Measurements from ENCODE around the gene SLC25A27. TPM values are rescaled to one million over a fixed set of nuclear protein-coding genes. Genes with fewer than 3 reads are reported as not detected.
A peak's percentile ranks its signal among the peaks of the same experiment; 100 is the strongest.
"Not testable (repeated sequence)": the region's sequence is repeated elsewhere in the genome, so short reads cannot be mapped to it uniquely, and the experiment has no call there.

The SLC25A27 gene
- total RNA-seq, 2 donors from 2014 or later: 12.8 to 18.1 TPM

DNA sequence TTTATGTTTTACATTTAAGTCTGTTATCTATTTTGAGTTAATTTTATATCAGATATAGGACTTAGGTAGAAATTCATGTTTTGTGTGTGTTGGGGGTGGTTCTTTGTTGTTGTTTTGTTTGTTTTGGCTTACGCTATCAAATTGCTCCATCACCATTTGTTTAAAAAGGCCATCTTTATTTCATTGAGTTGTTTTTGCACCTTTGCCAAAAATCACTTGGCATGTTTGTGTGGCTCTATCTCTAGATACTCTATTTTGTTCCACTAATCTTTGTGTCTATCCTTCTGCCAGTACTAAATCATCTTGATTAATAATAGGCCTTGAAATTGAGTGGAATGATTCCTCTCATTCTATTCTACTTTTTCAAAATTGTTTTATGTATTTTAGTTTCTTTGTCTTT, 7.5 kb upstream of the SLC25A27 start:
- Histone ChIP-seq H3K27me3 (ENCODE audit: control insufficient read depth, insufficient read depth, low read length, poor library complexity, severe bottlenecking) (no peaks in the 10 kb centered on the region), H3K9ac (ENCODE audit: extremely low read depth, low read length, poor library complexity, severe bottlenecking) (no peak overlapping the region), H3K27ac (ENCODE audit: low read depth, low read length) (no peak overlapping the region), H3K9me3 (ENCODE audit: control insufficient read depth, low read length) (no peaks in the 10 kb centered on the region), H3K36me3 (ENCODE audit: control insufficient read depth, insufficient read depth, low read length) (no peaks in the 10 kb centered on the region), H3K4me1 (ENCODE audit: control insufficient read depth, insufficient read depth, low read length) (no peaks in the 10 kb centered on the region), H3K4me3 (ENCODE audit: low read length) (no peak overlapping the region)
- TF ChIP-seq, protein P1, sequence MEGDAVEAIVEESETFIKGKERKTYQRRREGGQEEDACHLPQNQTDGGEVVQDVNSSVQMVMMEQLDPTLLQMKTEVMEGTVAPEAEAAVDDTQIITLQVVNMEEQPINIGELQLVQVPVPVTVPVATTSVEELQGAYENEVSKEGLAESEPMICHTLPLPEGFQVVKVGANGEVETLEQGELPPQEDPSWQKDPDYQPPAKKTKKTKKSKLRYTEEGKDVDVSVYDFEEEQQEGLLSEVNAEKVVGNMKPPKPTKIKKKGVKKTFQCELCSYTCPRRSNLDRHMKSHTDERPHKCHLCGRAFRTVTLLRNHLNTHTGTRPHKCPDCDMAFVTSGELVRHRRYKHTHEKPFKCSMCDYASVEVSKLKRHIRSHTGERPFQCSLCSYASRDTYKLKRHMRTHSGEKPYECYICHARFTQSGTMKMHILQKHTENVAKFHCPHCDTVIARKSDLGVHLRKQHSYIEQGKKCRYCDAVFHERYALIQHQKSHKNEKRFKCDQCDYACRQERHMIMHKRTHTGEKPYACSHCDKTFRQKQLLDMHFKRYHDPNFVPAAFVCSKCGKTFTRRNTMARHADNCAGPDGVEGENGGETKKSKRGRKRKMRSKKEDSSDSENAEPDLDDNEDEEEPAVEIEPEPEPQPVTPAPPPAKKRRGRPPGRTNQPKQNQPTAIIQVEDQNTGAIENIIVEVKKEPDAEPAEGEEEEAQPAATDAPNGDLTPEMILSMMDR (conservative IDR thresholded peaks at IDR 0.05): no peak
- DNase-seq: no peak
- Mint-ChIP-seq H3K4me1 (no peaks in the 10 kb centered on the region), H3K36me3 (ENCODE audit: low read depth) (no peaks in the 10 kb centered on the region), H3K27ac (no peak overlapping the region), H3K9me3 (peaks cover 3% of the 10 kb centered on the region), H3K27me3 (ENCODE audit: insufficient read depth) (peaks cover 2% of the 10 kb centered on the region), H3K4me3 (no peak overlapping the region)
- WGBS, 2 experiments (ENCODE audit: insufficient coverage in 1 of 2, insufficient read length in 1 of 2): 100% methylated on average over 1 of the region's 1 CpG; no CpG with 5 or more reads in 1 of the 2 experiments

DNA sequence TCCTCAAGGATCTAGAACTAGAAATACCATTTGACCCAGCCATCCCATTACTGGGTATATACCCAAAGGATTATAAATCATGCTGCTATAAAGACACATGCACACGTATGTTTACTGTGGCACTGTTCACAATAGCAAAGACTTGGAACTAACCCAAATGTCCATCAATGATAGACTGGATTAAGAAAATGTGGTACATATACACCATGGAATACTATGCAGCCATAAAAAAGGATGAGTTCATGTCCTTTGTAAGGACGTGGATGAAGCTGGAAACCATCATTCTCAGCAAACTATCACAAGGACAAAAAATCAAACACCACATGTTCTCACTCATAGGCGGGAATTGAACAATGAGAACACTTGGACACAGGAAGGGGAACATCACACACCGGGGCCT, 4.7 kb upstream of the SLC25A27 start:
- H3K4me3 Mint-ChIP-seq; H3K4me1 Mint-ChIP-seq; H3K27me3 Mint-ChIP-seq (ENCODE audit: insufficient read depth); H3K4me1 ChIP-seq (ENCODE audit: control insufficient read depth, insufficient read depth, low read length); H3K9ac ChIP-seq (ENCODE audit: extremely low read depth, low read length, poor library complexity, severe bottlenecking); H3K36me3 ChIP-seq (ENCODE audit: control insufficient read depth, insufficient read depth, low read length); H3K27ac ChIP-seq (ENCODE audit: low read depth, low read length); H3K4me3 ChIP-seq (ENCODE audit: low read length); DNase-seq; H3K27me3 ChIP-seq (ENCODE audit: control insufficient read depth, insufficient read depth, low read length, poor library complexity, severe bottlenecking); H3K27ac Mint-ChIP-seq; H3K9me3 Mint-ChIP-seq; H3K9me3 ChIP-seq (ENCODE audit: control insufficient read depth, low read length); H3K36me3 Mint-ChIP-seq (ENCODE audit: low read depth): not testable (repeated sequence)
- no CpG with 5 or more reads among the region's 4 CpGs for WGBS, 2 experiments (ENCODE audit: insufficient coverage in 1 of 2, insufficient read length in 1 of 2)

DNA sequence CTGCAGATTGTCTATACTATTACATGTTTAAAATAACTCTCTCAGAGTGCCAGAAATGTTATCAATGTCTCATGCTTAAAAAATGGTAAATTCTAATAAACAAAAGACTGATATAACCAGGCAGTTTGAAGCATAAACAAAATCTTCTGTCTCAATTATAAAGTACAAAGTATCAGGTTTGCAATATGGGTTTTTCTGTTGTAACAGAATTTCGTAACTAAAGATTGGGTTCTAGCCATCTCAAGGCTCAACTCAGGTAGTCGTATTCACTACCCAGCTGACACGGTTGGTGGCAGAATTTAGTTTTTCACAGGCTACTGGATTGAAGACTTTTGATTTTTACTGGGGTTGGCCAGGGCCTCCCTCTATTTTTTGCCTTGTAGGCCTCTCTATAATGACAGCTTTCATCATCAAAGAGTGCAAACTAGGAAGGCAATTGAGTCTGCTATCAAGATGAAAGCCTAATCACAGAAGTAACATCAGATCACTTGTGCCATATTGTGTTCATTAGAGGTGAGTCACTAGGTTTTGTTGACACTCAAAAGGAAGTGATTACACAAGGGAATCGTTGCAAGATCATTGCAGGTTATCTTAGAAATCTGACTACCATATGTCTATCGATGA, 3.8 kb upstream of the SLC25A27 start:
- peaks cover 9% of the 10 kb centered on the region for H3K27me3 ChIP-seq (ENCODE audit: control insufficient read depth, insufficient read depth, low read length, poor library complexity, severe bottlenecking)
- peaks cover 13% of the 10 kb centered on the region for H3K4me1 Mint-ChIP-seq
- H3K9ac ChIP-seq (ENCODE audit: extremely low read depth, low read length, poor library complexity, severe bottlenecking): no peak overlapping the region
- no peak overlapping the region for H3K27ac ChIP-seq (ENCODE audit: low read depth, low read length)
- H3K9me3 ChIP-seq (ENCODE audit: control insufficient read depth, low read length): no peaks in the 10 kb centered on the region
- no peaks in the 10 kb centered on the region for H3K36me3 ChIP-seq (ENCODE audit: control insufficient read depth, insufficient read depth, low read length)
- H3K4me1 ChIP-seq (ENCODE audit: control insufficient read depth, insufficient read depth, low read length): no peaks in the 10 kb centered on the region
- peaks cover 9% of the 10 kb centered on the region for H3K27me3 Mint-ChIP-seq (ENCODE audit: insufficient read depth)
- H3K9me3 Mint-ChIP-seq: peaks cover 3% of the 10 kb centered on the region
- TF ChIP-seq, protein P1 (conservative IDR thresholded peaks at IDR 0.05): no peak
- no peak overlapping the region for H3K4me3 Mint-ChIP-seq
- H3K27ac Mint-ChIP-seq: no peak overlapping the region
- 81 to 96% methylated on average over 3 to 5 of the region's 5 CpGs for WGBS, 2 experiments (ENCODE audit: insufficient coverage in 1 of 2, insufficient read length in 1 of 2)
- DNase-seq: no peak
- H3K4me3 ChIP-seq (ENCODE audit: low read length): no peak overlapping the region
- H3K36me3 Mint-ChIP-seq (ENCODE audit: low read depth): no peaks in the 10 kb centered on the region

DNA sequence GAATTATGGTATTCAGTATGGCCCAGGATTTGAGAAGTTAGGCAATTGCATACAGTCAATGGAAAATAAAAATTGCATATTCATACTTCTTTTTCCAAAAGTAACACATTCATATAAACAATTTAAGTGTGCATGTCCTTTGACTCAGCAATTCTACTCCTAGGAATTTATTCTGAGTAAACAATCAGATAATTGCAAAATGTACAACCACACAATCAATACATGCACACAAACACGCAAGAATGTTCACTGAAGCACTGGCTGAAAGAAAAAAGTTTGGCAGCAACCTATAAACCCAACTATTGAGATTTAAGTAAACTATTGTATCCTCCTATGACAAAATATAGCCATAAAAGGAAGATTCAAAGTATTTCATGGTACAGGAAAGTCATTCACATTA, 1.8 kb upstream of the SLC25A27 start:
- Histone ChIP-seq H3K4me1 (ENCODE audit: control insufficient read depth, insufficient read depth, low read length) (no peaks in the 10 kb centered on the region), H3K4me3 (ENCODE audit: low read length) (no peak overlapping the region), H3K9ac (ENCODE audit: extremely low read depth, low read length, poor library complexity, severe bottlenecking) (no peak overlapping the region), H3K9me3 (ENCODE audit: control insufficient read depth, low read length) (no peaks in the 10 kb centered on the region), H3K27ac (ENCODE audit: low read depth, low read length) (no peak overlapping the region), H3K36me3 (ENCODE audit: control insufficient read depth, insufficient read depth, low read length) (no peaks in the 10 kb centered on the region), H3K27me3 (ENCODE audit: control insufficient read depth, insufficient read depth, low read length, poor library complexity, severe bottlenecking) (peaks cover 22% of the 10 kb centered on the region)
- Mint-ChIP-seq H3K9me3 (no peaks in the 10 kb centered on the region), H3K27me3 (ENCODE audit: insufficient read depth) (peaks cover 15% of the 10 kb centered on the region), H3K4me3 (peak overlapping the region; percentile 74), H3K27ac (no peak overlapping the region), H3K36me3 (ENCODE audit: low read depth) (peaks cover 2% of the 10 kb centered on the region), H3K4me1 (peaks cover 13% of the 10 kb centered on the region)
- 91% methylated on average over 1 of the region's 1 CpG; no CpG with 5 or more reads in 1 of the 2 experiments for WGBS, 2 experiments (ENCODE audit: insufficient coverage in 1 of 2, insufficient read length in 1 of 2)
- no peak for DNase-seq
- TF ChIP-seq, protein P1 (conservative IDR thresholded peaks at IDR 0.05): no peak

Measured in endodermal cell (in vitro differentiated cells).